Stromal cell of bone marrow (primary cell): ENCODE measurements around the gene MAD1L1.

ENCODE experiments used
- DNase-seq: peaks from one replicate; pipeline ENCODE4 v3.0.0-alpha.2; 2012; ENCODE audit warnings: low read depth

The MAD1L1 gene

GRCh38 chr7:2217716-2218443 is 14.9 kb downstream of the MAD1L1 start:
- DNase-seq, result no peak

DNA sequence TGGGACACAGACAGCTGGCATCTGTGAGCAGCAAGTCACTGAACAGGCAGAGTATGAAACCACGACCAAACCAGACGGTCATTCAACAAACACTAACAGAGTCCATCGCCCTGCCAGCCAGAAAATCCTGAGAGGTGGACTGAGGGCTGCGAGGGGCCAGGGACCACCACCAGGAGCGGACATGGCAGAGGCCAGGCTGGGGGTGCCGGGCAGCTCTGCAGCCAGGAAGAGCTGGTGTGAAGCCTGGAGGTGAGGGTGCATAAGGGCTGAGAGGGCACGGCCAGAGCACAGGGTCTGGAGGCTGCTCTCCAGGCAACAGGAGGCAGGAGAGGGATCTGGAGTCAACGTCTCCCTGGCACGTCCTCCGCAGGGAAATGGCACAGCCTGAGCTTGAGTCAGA is 15.5 kb downstream of the MAD1L1 start:
- no peak for DNase-seq

DNA sequence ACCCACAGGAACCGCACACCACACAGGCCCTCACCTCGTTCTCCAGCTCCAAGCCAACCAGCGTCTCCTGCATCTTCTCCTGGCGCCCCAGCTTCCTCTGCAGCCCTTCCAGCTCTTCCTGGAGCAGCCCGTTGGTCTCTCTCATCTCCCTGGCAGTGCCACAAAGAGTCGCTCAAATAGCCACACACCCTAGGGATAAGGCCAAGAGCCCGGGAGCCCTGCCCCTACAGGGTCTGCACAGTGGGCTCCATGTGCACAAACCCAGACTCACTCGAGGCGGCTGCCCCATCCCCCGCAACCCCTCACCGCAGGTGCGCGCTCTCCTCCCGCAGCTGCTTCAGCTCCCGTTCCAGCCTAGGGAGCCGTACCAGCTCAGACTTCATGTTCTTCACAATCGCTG is 16.9 kb downstream of the MAD1L1 start:
- DNase-seq, result no peak

DNA sequence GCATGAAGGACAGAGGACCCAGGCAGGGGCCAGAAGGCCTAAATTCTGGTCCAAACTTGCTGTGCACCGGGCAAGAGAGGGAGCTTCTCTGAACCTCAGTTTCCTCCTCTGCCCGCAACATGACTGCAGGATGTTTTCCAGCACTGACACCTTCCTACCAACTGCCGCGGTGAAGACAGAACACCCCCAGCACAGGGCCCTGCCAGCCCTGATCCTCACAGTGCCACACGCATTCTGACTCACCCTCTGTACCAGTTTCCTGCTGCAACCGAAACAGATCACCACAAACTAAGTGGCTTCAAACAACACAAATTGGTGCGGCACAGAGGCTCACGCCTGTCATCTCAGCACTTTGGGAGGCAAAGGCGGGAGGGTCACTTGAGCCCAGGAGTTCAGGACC is 18.1 kb downstream of the MAD1L1 start:
- no peak for DNase-seq

GRCh38 chr7:2213551-2214215 is 19.1 kb downstream of the MAD1L1 start:
- DNase-seq, result no peak

DNA sequence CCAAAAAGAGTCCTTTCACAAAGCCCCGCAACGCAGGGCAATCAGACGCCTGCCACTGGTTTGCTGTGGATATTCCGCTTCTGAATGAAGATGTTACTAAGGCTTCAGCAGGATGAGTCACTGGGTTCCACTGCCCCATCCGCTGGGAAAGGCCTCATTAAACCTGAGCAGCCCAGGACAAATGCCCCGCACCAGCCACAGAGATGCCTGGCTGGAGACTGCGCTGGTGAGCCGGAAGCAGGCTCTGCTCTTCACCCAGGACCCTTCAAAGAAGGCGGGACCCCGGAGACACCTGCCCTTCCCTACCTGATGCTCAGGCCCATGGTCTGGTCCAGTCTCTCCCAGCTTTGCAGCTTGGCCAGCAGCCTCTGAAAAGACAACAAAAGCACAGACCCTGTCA is 19.8 kb downstream of the MAD1L1 start:
- DNase-seq, result no peak

- DNase-seq, result no peak
These were observed 20.8 kb downstream of the MAD1L1 start for GRCh38 chr7:2211926-2212325.

- no peak for DNase-seq
These were observed 21.4 kb downstream of the MAD1L1 start for GRCh38 chr7:2211259-2211880.

GRCh38 chr7:2210551-2211258 is 22.0 kb downstream of the MAD1L1 start:
- no peak for DNase-seq

- no peak for DNase-seq
These were observed 22.8 kb downstream of the MAD1L1 start for GRCh38 chr7:2209961-2210323.

- peak; percentile 45 for DNase-seq
These were observed 23.4 kb downstream of the MAD1L1 start for GRCh38 chr7:2209146-2209960.

DNA sequence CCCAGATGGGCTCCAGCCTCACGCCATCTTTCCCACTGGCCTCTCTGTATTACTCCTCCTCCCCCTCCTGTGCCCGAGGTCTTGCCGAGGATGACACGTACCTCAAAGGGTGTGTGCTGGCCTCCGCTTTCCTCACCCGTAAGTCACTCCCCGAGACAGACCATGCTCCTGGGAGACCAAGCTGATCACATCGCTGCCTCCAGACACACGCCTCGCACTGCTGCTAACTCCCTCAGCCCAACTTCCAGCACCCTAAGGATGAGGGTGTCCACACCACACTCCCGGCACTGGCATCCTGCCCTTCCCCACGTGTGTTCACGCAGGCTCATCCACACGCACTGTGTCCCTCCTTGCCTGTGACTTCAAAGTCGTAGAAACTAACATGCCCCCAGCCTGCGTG is 24.0 kb downstream of the MAD1L1 start:
- DNase-seq, result no peak

GRCh38 chr7:2205036-2205780 is 27.5 kb downstream of the MAD1L1 start:
- no peak for DNase-seq

DNA sequence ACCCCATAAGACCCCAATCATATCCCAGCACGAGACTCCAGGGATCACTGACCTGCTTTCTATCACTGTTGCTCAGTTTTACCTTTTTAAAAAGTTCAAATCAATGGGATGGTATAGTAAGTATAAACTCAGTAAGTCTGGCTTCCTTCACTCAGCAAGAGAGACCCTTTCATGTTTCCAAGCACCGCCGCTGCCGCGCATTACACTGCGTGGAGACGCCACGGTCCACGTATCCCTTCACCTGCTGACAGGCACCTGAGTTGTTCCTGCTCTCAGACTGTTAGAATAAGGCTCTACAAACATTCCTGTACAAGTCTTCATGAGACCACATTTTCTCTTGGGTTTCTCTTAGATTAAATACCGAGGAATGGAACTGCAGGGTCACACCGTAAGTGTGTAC is 28.3 kb downstream of the MAD1L1 start:
- no peak for DNase-seq

- no peak for DNase-seq
These were observed 28.9 kb downstream of the MAD1L1 start for GRCh38 chr7:2203766-2204300.

DNA sequence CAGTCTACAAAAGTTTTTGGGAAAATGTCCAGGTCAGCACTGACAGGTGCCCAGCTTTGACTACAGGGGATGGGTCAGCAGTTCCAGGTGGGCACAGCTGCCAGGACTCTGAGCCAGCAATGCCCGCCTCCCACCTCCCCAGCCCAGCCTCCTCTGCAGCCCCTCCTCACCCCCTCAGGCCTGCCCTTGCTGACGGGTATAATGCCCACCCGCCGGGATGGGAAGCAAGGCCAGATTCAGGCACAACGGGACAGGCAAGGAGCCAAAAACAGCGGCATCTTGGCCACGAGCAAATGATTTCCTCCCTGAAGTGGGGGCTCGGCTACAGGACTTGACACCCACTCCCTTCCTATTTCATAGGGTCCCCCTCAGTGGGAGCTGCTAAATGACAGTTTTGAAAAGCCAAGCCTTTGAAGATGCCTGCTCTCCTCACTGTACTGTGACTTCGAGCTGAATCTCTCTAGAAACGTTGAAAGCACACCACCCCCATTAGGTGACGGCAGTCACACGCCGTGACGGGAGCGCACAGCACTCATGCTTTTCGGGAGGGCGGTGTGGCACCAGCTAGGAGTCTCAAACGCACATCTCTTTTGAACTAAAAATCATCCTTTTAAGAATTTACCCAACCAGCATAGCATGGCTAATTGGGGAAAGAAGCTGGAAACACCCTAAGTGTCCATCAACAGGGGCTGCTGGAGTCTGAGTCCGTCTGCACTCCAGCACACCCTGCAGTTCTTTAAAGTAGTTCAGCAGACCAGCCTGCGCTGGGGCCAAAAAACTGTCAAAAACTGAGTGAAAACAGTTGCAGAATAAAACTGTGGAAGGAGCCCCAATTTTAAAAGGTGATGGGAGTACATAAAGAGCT is 29.6 kb downstream of the MAD1L1 start:
- no peak for DNase-seq

- DNase-seq, result no peak
These were observed 30.4 kb downstream of the MAD1L1 start for GRCh38 chr7:2202361-2202761.

DNA sequence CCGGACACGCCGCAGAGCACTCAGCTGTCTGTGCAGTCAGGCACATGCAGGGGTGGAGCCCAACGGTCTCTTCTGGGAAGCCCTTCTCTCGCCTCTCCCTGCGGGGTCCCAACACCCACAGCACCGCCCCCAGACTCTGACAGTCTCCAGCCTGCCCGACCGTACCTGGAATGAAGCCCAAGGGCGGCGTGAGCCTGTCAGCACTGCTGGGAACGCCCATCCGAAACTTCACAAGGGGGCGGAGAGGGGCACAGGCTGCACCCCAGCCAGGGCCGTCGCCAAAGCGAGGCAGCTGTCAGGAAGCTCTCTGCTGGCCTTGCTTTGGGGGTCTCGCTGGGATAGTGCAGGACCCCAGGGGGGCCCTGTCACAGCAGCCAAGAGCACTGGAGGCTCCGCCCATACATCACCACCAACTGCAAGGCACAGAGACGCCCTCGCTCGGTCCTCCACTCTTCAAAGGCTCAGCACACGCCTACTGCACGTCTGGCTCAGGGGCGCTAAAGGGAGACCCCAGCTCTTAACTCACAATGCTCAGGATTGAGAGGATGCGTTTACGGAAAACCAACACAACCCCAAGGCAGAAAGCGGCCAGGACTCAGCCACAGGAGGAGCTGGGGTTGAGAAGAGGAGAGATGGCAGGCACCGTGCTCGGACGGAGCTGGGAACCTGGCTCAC is 30.9 kb downstream of the MAD1L1 start:
- DNase-seq, result no peak

GRCh38 chr7:2201128-2201527 is 31.6 kb downstream of the MAD1L1 start:
- no peak for DNase-seq
